ENCODE measurements around the gene PPM1H.

Gene PPM1H

DNA sequence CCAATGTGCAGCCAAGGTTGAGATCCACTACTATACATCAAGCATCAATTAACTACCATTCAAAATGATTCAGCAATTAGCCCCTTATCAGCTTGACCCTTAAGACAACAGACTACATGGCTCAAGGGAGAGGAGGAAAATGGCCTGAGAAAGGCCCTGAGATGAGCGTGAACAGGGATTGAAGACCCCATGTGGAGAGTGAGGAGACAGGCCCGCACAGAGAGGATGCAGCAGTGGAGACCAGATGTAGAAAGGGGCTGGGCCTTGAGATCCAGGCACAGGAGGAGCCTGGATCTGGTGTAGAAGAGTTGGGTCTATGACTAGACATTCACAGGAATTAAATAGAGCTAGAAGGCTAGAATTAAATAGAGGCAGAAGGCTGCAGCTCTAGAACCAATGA lies 239.3 kb downstream of the PPM1H start:
- no peak for TF ChIP-seq EGR1 (IDR thresholded peaks at IDR 0.05)
- no peak for TF ChIP-seq TAF1 (IDR thresholded peaks at IDR 0.05; ENCODE audit: low read depth)
- no peak for TF ChIP-seq RAD21 (IDR thresholded peaks at IDR 0.05; ENCODE audit: low read depth)
- TF ChIP-seq, protein P1, sequence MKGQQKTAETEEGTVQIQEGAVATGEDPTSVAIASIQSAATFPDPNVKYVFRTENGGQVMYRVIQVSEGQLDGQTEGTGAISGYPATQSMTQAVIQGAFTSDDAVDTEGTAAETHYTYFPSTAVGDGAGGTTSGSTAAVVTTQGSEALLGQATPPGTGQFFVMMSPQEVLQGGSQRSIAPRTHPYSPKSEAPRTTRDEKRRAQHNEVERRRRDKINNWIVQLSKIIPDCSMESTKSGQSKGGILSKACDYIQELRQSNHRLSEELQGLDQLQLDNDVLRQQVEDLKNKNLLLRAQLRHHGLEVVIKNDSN (IDR thresholded peaks at IDR 0.05): no peak
- TF ChIP-seq NFIC (IDR thresholded peaks at IDR 0.05): no peak
- no peak for TF ChIP-seq FOXM1 (IDR thresholded peaks at IDR 0.05; ENCODE audit: borderline replicate concordance, low read depth)
- TF ChIP-seq, protein P2, sequence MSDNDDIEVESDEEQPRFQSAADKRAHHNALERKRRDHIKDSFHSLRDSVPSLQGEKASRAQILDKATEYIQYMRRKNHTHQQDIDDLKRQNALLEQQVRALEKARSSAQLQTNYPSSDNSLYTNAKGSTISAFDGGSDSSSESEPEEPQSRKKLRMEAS (IDR thresholded peaks at IDR 0.05): no peak
- no peak for TF ChIP-seq CREB1 (IDR thresholded peaks at IDR 0.05; ENCODE audit: low read depth)
- TF ChIP-seq, protein P3, sequence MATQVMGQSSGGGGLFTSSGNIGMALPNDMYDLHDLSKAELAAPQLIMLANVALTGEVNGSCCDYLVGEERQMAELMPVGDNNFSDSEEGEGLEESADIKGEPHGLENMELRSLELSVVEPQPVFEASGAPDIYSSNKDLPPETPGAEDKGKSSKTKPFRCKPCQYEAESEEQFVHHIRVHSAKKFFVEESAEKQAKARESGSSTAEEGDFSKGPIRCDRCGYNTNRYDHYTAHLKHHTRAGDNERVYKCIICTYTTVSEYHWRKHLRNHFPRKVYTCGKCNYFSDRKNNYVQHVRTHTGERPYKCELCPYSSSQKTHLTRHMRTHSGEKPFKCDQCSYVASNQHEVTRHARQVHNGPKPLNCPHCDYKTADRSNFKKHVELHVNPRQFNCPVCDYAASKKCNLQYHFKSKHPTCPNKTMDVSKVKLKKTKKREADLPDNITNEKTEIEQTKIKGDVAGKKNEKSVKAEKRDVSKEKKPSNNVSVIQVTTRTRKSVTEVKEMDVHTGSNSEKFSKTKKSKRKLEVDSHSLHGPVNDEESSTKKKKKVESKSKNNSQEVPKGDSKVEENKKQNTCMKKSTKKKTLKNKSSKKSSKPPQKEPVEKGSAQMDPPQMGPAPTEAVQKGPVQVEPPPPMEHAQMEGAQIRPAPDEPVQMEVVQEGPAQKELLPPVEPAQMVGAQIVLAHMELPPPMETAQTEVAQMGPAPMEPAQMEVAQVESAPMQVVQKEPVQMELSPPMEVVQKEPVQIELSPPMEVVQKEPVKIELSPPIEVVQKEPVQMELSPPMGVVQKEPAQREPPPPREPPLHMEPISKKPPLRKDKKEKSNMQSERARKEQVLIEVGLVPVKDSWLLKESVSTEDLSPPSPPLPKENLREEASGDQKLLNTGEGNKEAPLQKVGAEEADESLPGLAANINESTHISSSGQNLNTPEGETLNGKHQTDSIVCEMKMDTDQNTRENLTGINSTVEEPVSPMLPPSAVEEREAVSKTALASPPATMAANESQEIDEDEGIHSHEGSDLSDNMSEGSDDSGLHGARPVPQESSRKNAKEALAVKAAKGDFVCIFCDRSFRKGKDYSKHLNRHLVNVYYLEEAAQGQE (IDR thresholded peaks at IDR 0.05; ENCODE audit: low read depth): no peak
- TF ChIP-seq CEBPB (IDR thresholded peaks at IDR 0.05): no peak
- TF ChIP-seq TCF12 (IDR thresholded peaks at IDR 0.05; ENCODE audit: low read depth): no peak
- TF ChIP-seq ZBTB7A (IDR thresholded peaks at IDR 0.05; ENCODE audit: low read depth): no peak
- TF ChIP-seq EP300 (IDR thresholded peaks at IDR 0.05; ENCODE audit: borderline replicate concordance): no peak
- TF ChIP-seq TEAD4 (IDR thresholded peaks at IDR 0.05): no peak
- no peak for TF ChIP-seq YY1 (IDR thresholded peaks at IDR 0.05; ENCODE audit: low read depth)

DNA sequence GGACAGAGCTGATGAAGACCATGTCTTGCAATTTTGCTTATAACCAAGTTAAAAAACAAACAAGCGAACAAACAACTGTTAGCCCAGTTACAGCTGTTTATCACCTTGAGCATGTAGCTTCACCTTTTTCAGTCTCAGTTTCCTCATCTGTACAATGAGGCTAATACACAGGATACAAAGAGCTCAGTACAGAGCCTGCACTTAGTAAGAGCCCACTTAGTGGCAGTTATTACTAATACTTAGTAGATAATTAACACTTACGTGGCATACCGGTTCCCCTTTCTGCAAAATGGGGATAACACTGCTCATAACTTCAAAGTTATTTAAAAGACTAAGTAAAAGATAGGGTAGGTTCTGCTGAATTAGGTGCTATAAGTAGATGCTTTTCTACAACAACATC lies 240.3 kb downstream of the PPM1H start:
- TF ChIP-seq, protein P3 (IDR thresholded peaks at IDR 0.05; ENCODE audit: low read depth): no peak
- no peak for TF ChIP-seq EGR1 (IDR thresholded peaks at IDR 0.05)
- no peak for TF ChIP-seq YY1 (IDR thresholded peaks at IDR 0.05; ENCODE audit: low read depth)
- no peak for TF ChIP-seq CREB1 (IDR thresholded peaks at IDR 0.05; ENCODE audit: low read depth)
- TF ChIP-seq TAF1 (IDR thresholded peaks at IDR 0.05; ENCODE audit: low read depth): no peak
- no peak for TF ChIP-seq EP300 (IDR thresholded peaks at IDR 0.05; ENCODE audit: borderline replicate concordance)
- no peak for TF ChIP-seq FOXM1 (IDR thresholded peaks at IDR 0.05; ENCODE audit: borderline replicate concordance, low read depth)
- no peak for TF ChIP-seq CEBPB (IDR thresholded peaks at IDR 0.05)
- TF ChIP-seq ZBTB7A (IDR thresholded peaks at IDR 0.05; ENCODE audit: low read depth): no peak
- TF ChIP-seq, protein P1 (IDR thresholded peaks at IDR 0.05): no peak
- no peak for TF ChIP-seq TCF12 (IDR thresholded peaks at IDR 0.05; ENCODE audit: low read depth)
- TF ChIP-seq RAD21 (IDR thresholded peaks at IDR 0.05; ENCODE audit: low read depth): no peak
- no peak for TF ChIP-seq TEAD4 (IDR thresholded peaks at IDR 0.05)
- TF ChIP-seq, protein P2 (IDR thresholded peaks at IDR 0.05): no peak
- TF ChIP-seq NFIC (IDR thresholded peaks at IDR 0.05): no peak

DNA sequence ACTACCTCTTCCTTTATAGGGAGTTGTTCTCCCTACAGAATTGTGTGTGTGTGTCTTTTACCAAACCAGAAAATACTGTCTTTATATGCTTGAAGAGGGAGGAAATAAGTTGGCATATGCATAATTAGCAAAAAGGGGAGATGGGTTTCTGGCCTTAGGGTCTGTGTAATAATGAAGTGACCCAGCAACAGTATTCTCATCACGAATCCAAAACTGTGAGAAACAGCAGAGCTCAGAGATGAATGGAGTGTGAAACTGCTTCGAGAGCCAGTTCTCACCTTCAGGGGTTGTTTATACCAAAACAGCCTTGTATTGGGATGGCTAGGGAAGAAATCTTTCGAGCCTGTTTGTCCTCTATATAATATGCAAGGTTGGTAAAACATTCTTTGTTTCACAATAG lies 240.8 kb downstream of the PPM1H start:
- TF ChIP-seq EP300 (IDR thresholded peaks at IDR 0.05; ENCODE audit: borderline replicate concordance): no peak
- TF ChIP-seq TCF12 (IDR thresholded peaks at IDR 0.05; ENCODE audit: low read depth): no peak
- TF ChIP-seq, protein P1 (IDR thresholded peaks at IDR 0.05): no peak
- TF ChIP-seq, protein P3 (IDR thresholded peaks at IDR 0.05; ENCODE audit: low read depth): no peak
- no peak for TF ChIP-seq CEBPB (IDR thresholded peaks at IDR 0.05)
- TF ChIP-seq TAF1 (IDR thresholded peaks at IDR 0.05; ENCODE audit: low read depth): no peak
- TF ChIP-seq, protein P2 (IDR thresholded peaks at IDR 0.05): no peak
- TF ChIP-seq NFIC (IDR thresholded peaks at IDR 0.05): no peak
- TF ChIP-seq EGR1 (IDR thresholded peaks at IDR 0.05): no peak
- TF ChIP-seq RAD21 (IDR thresholded peaks at IDR 0.05; ENCODE audit: low read depth): no peak
- TF ChIP-seq CREB1 (IDR thresholded peaks at IDR 0.05; ENCODE audit: low read depth): no peak
- no peak for TF ChIP-seq ZBTB7A (IDR thresholded peaks at IDR 0.05; ENCODE audit: low read depth)
- no peak for TF ChIP-seq TEAD4 (IDR thresholded peaks at IDR 0.05)
- no peak for TF ChIP-seq FOXM1 (IDR thresholded peaks at IDR 0.05; ENCODE audit: borderline replicate concordance, low read depth)
- no peak for TF ChIP-seq YY1 (IDR thresholded peaks at IDR 0.05; ENCODE audit: low read depth)

Measured in Ishikawa (cell line).